H54 (cell line): ENCODE data around the gene PKP2.

Source experiments
- DNase-seq: peaks from one replicate; pipeline ENCODE4 v3.0.0; 2011; ENCODE audit warnings: low spot score, mixed read lengths; ENCODE audit not compliant: insufficient read length
- FAIRE-seq: peaks from 3 replicates; lab custom pipeline; 2011; peaks lifted over from hg19 to GRCh38; lab: Jason Lieb, UNC
- POLR2A ChIP-seq: IDR thresholded peaks from 2 replicates; pipeline ENCODE4 v1.6.1; 2011; ENCODE audit warnings: low read depth, mild to moderate bottlenecking, low read length

Gene PKP2

DNA sequence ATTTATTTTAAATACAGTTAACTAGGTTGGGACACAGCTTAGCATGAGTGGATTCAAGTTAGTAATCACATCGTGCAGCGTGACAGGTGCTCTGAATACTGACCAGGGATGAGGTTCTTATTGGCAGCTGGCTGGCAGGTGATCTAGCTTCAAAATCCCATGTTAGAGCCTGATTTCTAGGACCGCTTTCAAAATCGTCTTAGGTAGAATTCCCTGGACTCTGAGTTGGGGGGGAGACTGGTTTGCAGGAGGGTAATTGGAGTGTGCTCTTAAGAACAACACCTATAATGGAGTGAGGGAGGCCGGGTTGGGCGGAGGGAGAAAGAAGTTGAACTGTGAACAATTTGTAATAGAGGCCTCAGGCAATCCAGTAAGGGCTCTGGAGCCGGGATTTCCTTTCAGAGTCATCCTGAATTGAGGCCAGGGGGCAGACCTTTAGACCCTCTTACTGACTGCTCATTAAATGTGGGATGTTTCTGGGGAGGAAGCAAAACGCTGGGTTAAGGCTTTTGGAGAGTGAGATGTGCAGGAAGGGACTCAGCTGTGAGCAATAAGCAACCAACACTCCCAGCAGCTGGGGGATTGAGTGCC lies 140.0 kb downstream of the PKP2 start:
- no peak for DNase-seq

DNA sequence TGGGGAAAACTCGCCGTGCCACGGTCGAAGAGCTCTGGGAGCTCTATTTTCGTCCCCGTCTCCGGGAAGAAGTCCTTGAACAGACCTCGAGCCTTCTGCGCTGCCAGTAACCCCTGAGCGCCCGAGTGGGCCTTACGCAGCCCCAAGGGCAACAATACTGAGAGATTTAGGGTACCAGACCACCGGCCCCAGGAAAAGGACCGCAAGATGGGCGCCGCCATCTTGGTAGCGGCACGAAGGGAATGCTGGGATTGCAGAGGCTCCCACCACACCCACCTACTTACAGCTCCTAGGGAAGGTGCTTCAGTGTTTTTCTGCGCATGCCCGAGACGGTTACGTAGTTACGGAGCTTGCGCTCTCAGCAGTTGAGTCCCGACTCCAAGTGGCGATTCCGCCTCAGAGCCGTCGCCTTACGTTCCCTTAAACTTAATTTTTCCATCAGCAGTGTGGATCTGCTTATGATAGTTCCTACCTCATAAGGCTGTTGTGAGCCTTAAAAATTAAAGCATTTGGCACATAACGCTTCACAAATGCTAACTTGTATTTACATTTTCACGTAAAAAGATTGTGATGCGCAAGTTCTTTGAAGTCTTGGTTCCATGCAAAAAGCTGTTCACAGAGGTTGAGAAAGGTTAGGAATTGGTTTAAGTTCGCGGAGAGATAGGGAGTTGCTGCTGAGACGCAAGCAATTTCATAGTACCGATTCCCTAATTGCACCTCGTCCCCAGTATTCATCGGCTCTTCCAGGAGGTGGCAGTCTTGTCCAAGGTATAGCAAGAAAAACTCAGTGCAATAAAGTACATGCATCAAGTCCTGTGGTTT lies 140.7 kb downstream of the PKP2 start, which contains the start of gene YARS2:
Gene YARS2, minus strand, starts transcription at position 244 of the 822 bp plus-strand sequence. Its CDS starts 23 bp downstream, at position 221.
- peak; percentile 80 for TF ChIP-seq POLR2A
- peak; percentile 98 for FAIRE-seq

More for the DNA sequence above, 140.0 kb downstream of the PKP2 start:
- no peak for FAIRE-seq
- TF ChIP-seq POLR2A: no peak

DNA sequence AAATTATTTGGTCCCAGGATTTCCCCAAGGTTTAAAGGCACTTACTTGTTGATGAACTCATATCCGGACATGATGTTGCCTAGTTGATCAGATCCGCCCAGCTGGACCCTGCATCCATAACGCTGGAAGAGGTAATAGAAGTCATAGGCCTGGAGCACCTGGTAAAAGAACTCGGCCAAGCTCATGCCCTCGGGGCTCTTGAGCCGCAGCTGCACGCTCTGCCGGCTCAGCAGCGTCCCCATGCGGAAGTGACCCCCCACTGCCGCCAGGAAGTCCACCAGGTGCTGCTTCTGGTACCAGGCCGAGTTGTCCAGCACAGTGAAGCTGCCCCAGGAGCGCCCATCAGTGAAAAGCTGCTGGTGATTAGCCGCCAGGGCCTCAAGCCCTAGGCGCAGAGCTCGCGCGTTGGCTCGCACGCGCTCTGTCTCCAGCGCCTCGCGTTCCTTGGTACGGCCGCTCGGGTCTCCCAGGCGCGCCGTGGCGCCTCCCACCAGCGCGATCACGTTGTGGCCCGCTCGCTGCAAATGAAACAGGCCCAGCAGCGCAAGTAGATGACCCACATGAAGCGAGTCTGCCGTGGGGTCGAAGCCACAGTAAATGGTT lies 141.4 kb downstream of the PKP2 start:
- FAIRE-seq (peak; percentile 93), DNase-seq (peak; percentile 62)
- TF ChIP-seq POLR2A: peak; percentile 45

More for the DNA sequence above, 140.7 kb downstream of the PKP2 start, which contains the start of gene YARS2:
- peak; percentile 65 for DNase-seq

DNA sequence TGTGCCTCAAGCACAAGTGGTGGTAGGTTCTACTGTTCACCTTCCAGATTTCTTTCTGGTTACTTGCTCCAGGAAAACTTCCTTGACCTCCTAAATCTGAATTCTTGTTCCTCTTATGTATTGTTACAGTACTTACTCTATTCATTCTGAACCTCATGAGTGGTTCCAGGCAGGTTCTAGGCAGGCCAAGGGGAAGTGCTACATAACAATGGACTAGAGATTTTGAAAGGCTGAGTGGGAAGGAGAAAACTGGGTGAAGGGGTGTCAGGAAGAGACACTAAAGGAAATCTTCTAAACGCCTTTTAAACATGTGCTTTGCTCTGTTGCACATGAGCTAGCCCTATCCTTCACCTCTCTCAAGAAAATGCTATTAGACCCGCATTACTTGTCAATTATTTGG lies 142.5 kb downstream of the PKP2 start:
- DNase-seq: no peak
- no peak for FAIRE-seq
- no peak for TF ChIP-seq POLR2A

DNA sequence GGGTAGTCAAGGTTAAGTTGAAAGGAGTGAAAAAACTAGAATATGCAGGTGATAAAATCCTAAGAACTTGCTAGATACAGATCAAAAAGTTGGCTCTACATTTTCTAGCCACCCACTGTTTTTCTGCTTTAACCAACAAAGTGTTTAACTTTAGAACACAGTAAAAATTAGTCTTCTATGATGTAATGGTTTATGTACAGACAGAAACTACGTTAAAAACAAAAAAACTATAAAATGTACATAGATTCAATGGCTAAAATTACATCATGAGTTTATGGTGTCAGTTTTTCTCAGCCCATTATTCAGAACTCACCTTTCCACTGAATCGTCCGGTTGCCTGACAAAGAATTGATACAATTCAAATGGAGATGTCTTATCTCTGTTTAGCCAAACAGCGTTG lies 143.0 kb downstream of the PKP2 start:
- no peak for TF ChIP-seq POLR2A
- DNase-seq (no peak), FAIRE-seq (no peak)

DNA sequence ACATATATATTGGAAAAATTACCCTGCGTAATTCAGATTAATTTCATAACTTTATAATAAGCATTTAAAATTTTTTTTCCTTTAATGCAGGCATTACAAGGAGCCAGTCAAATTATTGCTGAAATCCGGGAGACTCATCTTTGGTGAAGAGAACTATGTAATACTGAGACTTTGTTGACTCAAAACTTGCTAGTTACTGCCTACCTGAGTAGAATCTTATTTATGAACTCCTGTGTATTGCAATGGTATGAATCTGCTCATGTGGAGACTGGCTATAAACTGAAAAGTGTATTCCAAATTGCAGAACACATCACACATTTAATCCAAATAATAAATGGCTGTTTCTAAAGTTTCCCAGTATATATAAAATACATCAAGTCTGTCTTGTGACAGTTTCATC lies 153.3 kb downstream of the PKP2 start:
- DNase-seq (no peak), FAIRE-seq (no peak)
- no peak for TF ChIP-seq POLR2A

DNA sequence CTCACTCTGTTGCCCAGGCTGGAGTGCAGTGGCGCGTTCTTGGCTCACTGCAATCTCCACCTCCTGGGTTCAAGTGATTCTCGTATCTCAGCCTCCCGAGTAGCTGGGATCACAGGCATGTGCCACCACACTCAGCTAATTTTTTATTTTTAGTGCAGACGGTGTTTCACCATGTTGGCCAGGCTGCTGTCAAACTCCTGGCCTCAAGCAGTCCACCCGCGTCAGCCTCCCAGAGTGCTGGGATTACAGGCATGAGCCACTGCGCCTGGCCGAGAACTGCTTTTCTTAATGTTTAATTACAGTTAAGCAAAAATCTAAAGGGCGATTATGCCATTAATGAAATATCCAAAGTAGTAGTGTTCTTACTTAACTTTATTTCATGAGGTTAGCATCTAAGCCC lies 154.4 kb downstream of the PKP2 start:
- TF ChIP-seq POLR2A: no peak
- FAIRE-seq (no peak), DNase-seq (no peak)
